Muscle of leg (tissue), 11 donors: Measurements from ENCODE around the gene GLRA3. TPM values are rescaled to one million over a fixed set of nuclear protein-coding genes. Genes with fewer than 3 reads are reported as not detected.
"Not testable (repeated sequence)": the region's sequence is repeated elsewhere in the genome, so short reads cannot be mapped to it uniquely, and the experiment has no call there.

Experiments
- DNase-seq: peaks from one replicate; pipeline ENCODE4 v3.0.0; 2013
- H3K27ac ChIP-seq: one replicate; pipeline ENCODE4 v1.5.1; 2013; ENCODE audit warnings: mild to moderate bottlenecking, low read length, control low read depth
- H3K27me3 ChIP-seq: one replicate; pipeline ENCODE4 v1.6.1; 2013; ENCODE audit warnings: low read length; ENCODE audit not compliant: control insufficient read depth, insufficient read depth
- H3K36me3 ChIP-seq: one replicate; pipeline ENCODE4 v1.6.1; 2013; ENCODE audit warnings: low read length; ENCODE audit not compliant: control insufficient read depth, insufficient read depth
- H3K4me1 ChIP-seq: one replicate; pipeline ENCODE4 v1.6.1; 2013; ENCODE audit warnings: low read length; ENCODE audit not compliant: control insufficient read depth, insufficient read depth
- H3K4me3 ChIP-seq: one replicate; pipeline ENCODE4 v1.5.1; 2013; ENCODE audit warnings: low read length, control low read depth
- H3K9me3 ChIP-seq: replicated peaks from 2 replicates; pipeline ENCODE4 v1.6.1; 2013; ENCODE audit warnings: low read depth, low read length; ENCODE audit not compliant: control insufficient read depth
- WGBS: methylation state at CpG from one replicate; pipeline ENCODE4 v1.1.5; 2013; ENCODE audit warnings: missing lambda C conversion rate; ENCODE audit not compliant: insufficient coverage; 5-methylcytosine and 5-hydroxymethylcytosine counted together
- polyA plus RNA-seq, 8 donors: library from polyadenylated mRNA; unstranded; fragments of 120-200 nt; gene quantifications; one replicate each; pipeline versions ENCODE4 v1.2.1 to v1.2.3, GENCODE V29; 2013; ENCODE audit warnings: inconsistent platforms in 1 of 8, low replicate concordance in 1 of 8; ENCODE audit not compliant: insufficient read length in 8 of 8, insufficient read depth in 1 of 8
- total RNA-seq: library from RNA; stranded (reverse); fragments of 120-200 nt; gene quantifications from one replicate; pipeline ENCODE4 v1.2.4, GENCODE V29; 2013

The GLRA3 gene
- total and polyA plus RNA-seq, 9 donors: 0.09 TPM; not detected in 8

GRCh38 chr4:174815282-174815681 is 13.8 kb downstream of the GLRA3 start:
- H3K4me3 ChIP-seq: no peak overlapping the region
- no peaks in the 10 kb centered on the region for H3K4me1 ChIP-seq
- no peaks in the 10 kb centered on the region for H3K36me3 ChIP-seq
- peaks cover 10% of the 10 kb centered on the region for H3K9me3 ChIP-seq
- no peaks in the 10 kb centered on the region for H3K27me3 ChIP-seq
- 67% methylated on average over 1 of the region's 3 CpGs for WGBS
- DNase-seq: no peak
- H3K27ac ChIP-seq: no peak overlapping the region

- Histone ChIP-seq H3K4me3 (no peak overlapping the region), H3K27ac (no peak overlapping the region), H3K4me1 (no peaks in the 10 kb centered on the region), H3K36me3 (no peaks in the 10 kb centered on the region), H3K9me3 (peaks cover 10% of the 10 kb centered on the region), H3K27me3 (no peaks in the 10 kb centered on the region)
- 63% methylated on average over 1 of the region's 2 CpGs for WGBS
- DNase-seq: no peak
Observed at GRCh38 chr4:174813292-174813691, 15.8 kb downstream of the GLRA3 start.

GRCh38 chr4:174810834-174811233 is 18.2 kb downstream of the GLRA3 start:
- Histone ChIP-seq H3K27ac (no peak overlapping the region), H3K4me1 (no peaks in the 10 kb centered on the region)

GRCh38 chr4:174808836-174809235 is 20.2 kb downstream of the GLRA3 start:
- H3K36me3 ChIP-seq: no peaks in the 10 kb centered on the region
- no peaks in the 10 kb centered on the region for H3K4me1 ChIP-seq
- no peak overlapping the region for H3K27ac ChIP-seq
- no peaks in the 10 kb centered on the region for H3K27me3 ChIP-seq
- H3K9me3 ChIP-seq: peaks cover 4% of the 10 kb centered on the region
- DNase-seq: no peak
- 83% methylated on average over 1 of the region's 5 CpGs for WGBS
- no peak overlapping the region for H3K4me3 ChIP-seq

More at GRCh38 chr4:174810834-174811233, 18.2 kb downstream of the GLRA3 start:
- Histone ChIP-seq H3K27me3 (no peaks in the 10 kb centered on the region), H3K9me3 (peaks cover 10% of the 10 kb centered on the region), H3K4me3 (no peak overlapping the region), H3K36me3 (no peaks in the 10 kb centered on the region)
- WGBS: no CpG with 5 or more reads among the region's 2 CpGs
- no peak for DNase-seq

- Histone ChIP-seq H3K36me3 (no peaks in the 10 kb centered on the region), H3K4me3 (no peak overlapping the region), H3K9me3 (no peaks in the 10 kb centered on the region), H3K27ac (no peak overlapping the region), H3K4me1 (no peaks in the 10 kb centered on the region), H3K27me3 (no peaks in the 10 kb centered on the region)
- DNase-seq: no peak
- WGBS: no CpG with 5 or more reads among the region's 2 CpGs
Observed at GRCh38 chr4:174808119-174808518, 20.9 kb downstream of the GLRA3 start.

- no peaks in the 10 kb centered on the region for H3K9me3 ChIP-seq
- no peak overlapping the region for H3K4me3 ChIP-seq
- H3K4me1 ChIP-seq: no peaks in the 10 kb centered on the region
- no CpG with 5 or more reads among the region's 1 CpG for WGBS
- no peaks in the 10 kb centered on the region for H3K36me3 ChIP-seq
- no peak overlapping the region for H3K27ac ChIP-seq
- DNase-seq: no peak
- no peaks in the 10 kb centered on the region for H3K27me3 ChIP-seq
Observed at GRCh38 chr4:174805746-174806145, 23.3 kb downstream of the GLRA3 start.

- WGBS: no CpG with 5 or more reads among the region's 3 CpGs
- Histone ChIP-seq H3K4me1 (no peaks in the 10 kb centered on the region), H3K36me3 (no peaks in the 10 kb centered on the region), H3K27ac (no peak overlapping the region), H3K4me3 (no peak overlapping the region), H3K27me3 (no peaks in the 10 kb centered on the region), H3K9me3 (no peaks in the 10 kb centered on the region)
- no peak for DNase-seq
Observed at GRCh38 chr4:174794543-174795094, 34.4 kb downstream of the GLRA3 start.

- Histone ChIP-seq H3K4me3 (no peak overlapping the region), H3K27me3 (no peaks in the 10 kb centered on the region), H3K4me1 (no peaks in the 10 kb centered on the region), H3K36me3 (no peaks in the 10 kb centered on the region), H3K9me3 (no peaks in the 10 kb centered on the region), H3K27ac (no peak overlapping the region)
- DNase-seq: no peak
Observed at GRCh38 chr4:174789657-174790056, 39.4 kb downstream of the GLRA3 start.

GRCh38 chr4:174778274-174778986 is 50.6 kb downstream of the GLRA3 start:
- not testable (repeated sequence) for H3K4me3 ChIP-seq, H3K9me3 ChIP-seq, H3K27ac ChIP-seq, DNase-seq, H3K36me3 ChIP-seq, H3K4me1 ChIP-seq, H3K27me3 ChIP-seq
- WGBS: 92% methylated on average over 9 of the region's 28 CpGs

- Histone ChIP-seq H3K27me3 (no peaks in the 10 kb centered on the region), H3K9me3 (no peaks in the 10 kb centered on the region), H3K36me3 (no peaks in the 10 kb centered on the region), H3K4me1 (no peaks in the 10 kb centered on the region), H3K27ac (no peak overlapping the region), H3K4me3 (no peak overlapping the region)
- WGBS: no CpG with 5 or more reads among the region's 1 CpG
- DNase-seq: no peak
Observed at GRCh38 chr4:174775366-174775765, 53.7 kb downstream of the GLRA3 start.
